ENCODE results near the gene ARRDC2.

Gene ARRDC2

GRCh38 chr19:17997969-17998826 lies 9.8 kb upstream of the ARRDC2 start:
- Mint-ChIP-seq H3K27ac (no peak overlapping the region), H3K9me3 (peaks cover 2% of the 10 kb centered on the region), H3K27me3 (ENCODE audit: low read depth) (peaks cover 24% of the 10 kb centered on the region), H3K4me3 (no peak overlapping the region), H3K36me3 (ENCODE audit: low read depth) (no peaks in the 10 kb centered on the region), H3K4me1 (peaks cover 5% of the 10 kb centered on the region)
- TF ChIP-seq, protein P1, sequence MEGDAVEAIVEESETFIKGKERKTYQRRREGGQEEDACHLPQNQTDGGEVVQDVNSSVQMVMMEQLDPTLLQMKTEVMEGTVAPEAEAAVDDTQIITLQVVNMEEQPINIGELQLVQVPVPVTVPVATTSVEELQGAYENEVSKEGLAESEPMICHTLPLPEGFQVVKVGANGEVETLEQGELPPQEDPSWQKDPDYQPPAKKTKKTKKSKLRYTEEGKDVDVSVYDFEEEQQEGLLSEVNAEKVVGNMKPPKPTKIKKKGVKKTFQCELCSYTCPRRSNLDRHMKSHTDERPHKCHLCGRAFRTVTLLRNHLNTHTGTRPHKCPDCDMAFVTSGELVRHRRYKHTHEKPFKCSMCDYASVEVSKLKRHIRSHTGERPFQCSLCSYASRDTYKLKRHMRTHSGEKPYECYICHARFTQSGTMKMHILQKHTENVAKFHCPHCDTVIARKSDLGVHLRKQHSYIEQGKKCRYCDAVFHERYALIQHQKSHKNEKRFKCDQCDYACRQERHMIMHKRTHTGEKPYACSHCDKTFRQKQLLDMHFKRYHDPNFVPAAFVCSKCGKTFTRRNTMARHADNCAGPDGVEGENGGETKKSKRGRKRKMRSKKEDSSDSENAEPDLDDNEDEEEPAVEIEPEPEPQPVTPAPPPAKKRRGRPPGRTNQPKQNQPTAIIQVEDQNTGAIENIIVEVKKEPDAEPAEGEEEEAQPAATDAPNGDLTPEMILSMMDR (IDR thresholded peaks at IDR 0.05; ENCODE audit: unreplicated experiment in 3 of 3) = peak in 1 of 3 experiments; percentile 29

DNA sequence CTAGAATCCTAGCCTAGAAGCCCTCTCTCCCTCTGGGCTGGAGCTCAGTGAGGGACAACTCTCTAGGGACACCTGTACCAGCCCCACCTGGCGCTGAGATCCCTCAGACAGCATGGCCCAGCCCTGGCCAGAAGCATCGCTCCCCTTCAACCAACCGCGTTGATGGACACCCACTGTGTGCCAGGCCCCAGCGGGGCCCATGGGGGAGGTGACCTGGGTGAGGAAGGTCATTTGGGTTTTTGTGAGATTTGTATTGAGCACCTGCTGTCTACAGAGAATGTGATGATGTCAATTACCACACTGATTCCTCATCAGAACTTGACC lies 9.2 kb upstream of the ARRDC2 start:
- Mint-ChIP-seq H3K27ac (no peak overlapping the region), H3K4me1 (peaks cover 5% of the 10 kb centered on the region), H3K27me3 (ENCODE audit: low read depth) (peaks cover 24% of the 10 kb centered on the region), H3K9me3 (peaks cover 2% of the 10 kb centered on the region), H3K4me3 (peak overlapping the region; percentile 49 to 57 (median 55)), H3K36me3 (ENCODE audit: low read depth) (no peaks in the 10 kb centered on the region)
- TF ChIP-seq, protein P1 (IDR thresholded peaks at IDR 0.05; ENCODE audit: unreplicated experiment in 3 of 3) = no peak

DNA sequence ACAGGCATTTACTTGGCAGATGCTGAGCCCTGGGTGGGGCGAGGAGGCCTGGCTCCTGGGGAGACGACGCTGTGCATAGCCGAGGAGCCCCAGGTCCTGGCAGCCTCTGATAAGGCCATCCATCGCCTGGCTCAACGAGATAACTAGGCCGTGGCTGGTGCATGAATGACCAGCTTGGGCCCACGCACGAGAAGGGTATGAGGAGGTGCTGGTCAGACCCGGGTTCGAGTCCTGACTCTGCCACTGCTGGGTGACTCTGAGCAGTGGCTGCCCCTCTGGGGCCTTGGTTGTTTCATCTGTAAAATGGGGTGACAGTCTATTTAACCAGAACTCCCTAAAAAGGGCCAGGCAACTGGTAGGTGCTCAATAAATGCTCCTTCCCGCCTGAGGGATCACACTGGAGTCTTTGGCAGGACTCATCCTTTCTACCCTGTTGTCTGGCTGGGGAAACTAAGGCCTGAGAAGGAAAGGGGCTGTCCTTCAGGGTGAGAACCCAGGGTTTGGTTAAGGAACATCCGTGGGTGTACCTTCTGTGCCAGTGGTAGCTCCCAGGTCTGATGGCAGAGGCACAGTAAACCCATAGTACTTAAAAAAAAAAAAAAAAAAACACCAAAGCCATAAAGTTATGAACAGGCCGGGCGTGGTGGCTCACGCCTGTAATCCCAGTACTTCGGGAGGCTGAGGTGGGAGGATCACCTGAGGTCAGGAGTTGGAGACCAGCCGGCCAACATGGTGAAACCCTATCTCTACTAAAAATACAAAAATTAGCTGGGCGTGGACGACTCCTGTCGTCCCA lies 8.1 kb upstream of the ARRDC2 start:
- TF ChIP-seq, protein P1 (IDR thresholded peaks at IDR 0.05; ENCODE audit: unreplicated experiment in 3 of 3) = no peak
- peaks cover 2% of the 10 kb centered on the region for H3K9me3 Mint-ChIP-seq
- H3K27ac Mint-ChIP-seq = no peak overlapping the region
- peak overlapping the region; percentile 82 to 87 (median 86) for H3K4me3 Mint-ChIP-seq
- peaks cover 5% of the 10 kb centered on the region for H3K4me1 Mint-ChIP-seq
- no peaks in the 10 kb centered on the region for H3K36me3 Mint-ChIP-seq (ENCODE audit: low read depth)
- peaks cover 24% of the 10 kb centered on the region for H3K27me3 Mint-ChIP-seq (ENCODE audit: low read depth)

GRCh38 chr19:18000480-18000914 lies 7.5 kb upstream of the ARRDC2 start:
- Mint-ChIP-seq H3K27me3 (ENCODE audit: low read depth) (peaks cover 24% of the 10 kb centered on the region), H3K9me3 (peaks cover 2% of the 10 kb centered on the region), H3K4me1 (peaks cover 5% of the 10 kb centered on the region), H3K4me3 (peak overlapping the region; percentile 82 to 87 (median 86)), H3K36me3 (ENCODE audit: low read depth) (no peaks in the 10 kb centered on the region), H3K27ac (no peak overlapping the region)
- TF ChIP-seq, protein P1 (IDR thresholded peaks at IDR 0.05; ENCODE audit: unreplicated experiment in 3 of 3) = no peak

GRCh38 chr19:18000915-18001776 lies 6.8 kb upstream of the ARRDC2 start:
- H3K9me3 Mint-ChIP-seq = peaks cover 2% of the 10 kb centered on the region
- H3K27me3 Mint-ChIP-seq (ENCODE audit: low read depth) = peaks cover 24% of the 10 kb centered on the region
- H3K4me3 Mint-ChIP-seq = peak overlapping the region; percentile 67 to 87 (median 82)
- peaks cover 5% of the 10 kb centered on the region for H3K4me1 Mint-ChIP-seq
- no peak overlapping the region for H3K27ac Mint-ChIP-seq
- H3K36me3 Mint-ChIP-seq (ENCODE audit: low read depth) = no peaks in the 10 kb centered on the region
- TF ChIP-seq, protein P1 (IDR thresholded peaks at IDR 0.05; ENCODE audit: unreplicated experiment in 3 of 3) = no peak
